Type B pancreatic cell (in vitro differentiated cells): Measurements from ENCODE around the gene KDM5B. TPM values are rescaled to one million over a fixed set of nuclear protein-coding genes. Genes with fewer than 3 reads are reported as not detected.
A peak's percentile ranks its signal among the peaks of the same experiment; 100 is the strongest.

Experiments
- DNase-seq: peaks from one replicate; pipeline ENCODE4 v3.0.0; 2021; ENCODE audit warnings: mixed read lengths; ENCODE audit not compliant: unreplicated experiment; ENCODE audit errors: extremely low spot score
- H3K27ac Mint-ChIP-seq: 2 replicates; pipeline ENCODE4 v1.8.0; 2021; ENCODE audit warnings: mild to moderate bottlenecking, mixed read lengths
- H3K27me3 Mint-ChIP-seq: 2 replicates; pipeline ENCODE4 v1.8.0; 2021; ENCODE audit warnings: mixed read lengths
- H3K36me3 Mint-ChIP-seq: 2 replicates; pipeline ENCODE4 v1.8.0; 2021; ENCODE audit warnings: mixed read lengths
- H3K4me1 Mint-ChIP-seq: one replicate; pipeline ENCODE4 v1.8.0; 2021; ENCODE audit warnings: mixed read lengths; ENCODE audit not compliant: unreplicated experiment
- H3K4me3 Mint-ChIP-seq: 2 replicates; pipeline ENCODE4 v1.8.0; 2021; ENCODE audit warnings: mild to moderate bottlenecking, mixed read lengths
- H3K9me3 Mint-ChIP-seq: 2 replicates; pipeline ENCODE4 v1.8.0; 2021; ENCODE audit warnings: mixed read lengths
- CTCF ChIP-seq: fragments of 200-600 bp; sonication (generic); conservative IDR thresholded peaks from 2 replicates; pipeline ENCODE4 v1.5.0; 2021; ENCODE audit warnings: antibody characterized with exemption, mild to moderate bottlenecking
- total RNA-seq: library from RNA; stranded (reverse); gene quantifications from 2 replicates; pipeline ENCODE4 v1.2.1, GENCODE V29; 2021; ENCODE audit warnings: low replicate concordance

Gene KDM5B
- total RNA-seq, 1 donor from 2014 or later = 165 TPM

DNA sequence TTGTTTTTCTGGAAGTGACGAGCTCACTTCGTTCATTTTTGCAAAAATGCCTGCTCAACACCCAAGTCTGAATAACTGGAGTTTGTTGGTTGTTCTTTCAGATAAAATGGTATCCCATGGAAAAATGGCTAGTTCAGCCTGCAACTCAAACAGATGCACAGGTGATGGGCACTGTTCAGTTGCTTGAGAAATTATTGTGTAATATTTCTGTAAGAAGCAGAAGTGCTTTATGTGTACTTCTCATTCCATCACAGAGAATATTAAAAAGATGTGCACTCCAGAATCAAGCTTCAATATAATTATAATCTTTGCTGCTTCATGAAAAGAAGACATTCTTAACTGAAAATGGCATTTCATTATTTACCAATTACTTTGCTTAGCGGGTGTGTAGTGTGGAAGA, 107.0 kb downstream of the KDM5B start:
- Mint-ChIP-seq H3K27me3 (peaks cover 65% of the 10 kb centered on the region), H3K4me1 (no peaks in the 10 kb centered on the region), H3K4me3 (no peak overlapping the region), H3K36me3 (no peaks in the 10 kb centered on the region), H3K27ac (no peak overlapping the region), H3K9me3 (no peaks in the 10 kb centered on the region)
- DNase-seq = no peak
- no peak for TF ChIP-seq CTCF

DNA sequence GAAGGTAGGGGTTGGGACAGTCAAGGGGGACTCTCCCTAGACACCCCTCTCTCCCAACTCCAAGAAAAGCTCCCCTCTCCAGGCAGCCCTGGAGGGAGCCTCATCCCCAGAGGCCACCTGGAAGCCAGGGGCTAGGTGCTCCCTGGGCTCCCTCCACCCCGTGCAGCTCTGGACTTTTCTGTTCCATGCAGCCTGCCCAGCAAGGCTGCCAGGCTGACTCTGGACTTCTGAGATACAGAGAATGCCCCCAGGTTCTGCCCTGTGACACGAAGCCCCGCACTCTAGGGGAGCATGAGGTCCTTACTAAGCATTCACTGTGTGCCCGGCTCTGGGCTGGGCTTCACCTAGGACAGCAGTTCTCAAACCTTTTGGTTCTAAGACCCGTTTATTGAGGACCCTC, 108.2 kb downstream of the KDM5B start:
- no peaks in the 10 kb centered on the region for H3K9me3 Mint-ChIP-seq
- H3K36me3 Mint-ChIP-seq = no peaks in the 10 kb centered on the region
- no peak for DNase-seq
- no peak overlapping the region for H3K27ac Mint-ChIP-seq
- H3K4me3 Mint-ChIP-seq = no peak overlapping the region
- no peak for TF ChIP-seq CTCF
- H3K27me3 Mint-ChIP-seq = peaks cover 64% of the 10 kb centered on the region
- H3K4me1 Mint-ChIP-seq = no peaks in the 10 kb centered on the region

DNA sequence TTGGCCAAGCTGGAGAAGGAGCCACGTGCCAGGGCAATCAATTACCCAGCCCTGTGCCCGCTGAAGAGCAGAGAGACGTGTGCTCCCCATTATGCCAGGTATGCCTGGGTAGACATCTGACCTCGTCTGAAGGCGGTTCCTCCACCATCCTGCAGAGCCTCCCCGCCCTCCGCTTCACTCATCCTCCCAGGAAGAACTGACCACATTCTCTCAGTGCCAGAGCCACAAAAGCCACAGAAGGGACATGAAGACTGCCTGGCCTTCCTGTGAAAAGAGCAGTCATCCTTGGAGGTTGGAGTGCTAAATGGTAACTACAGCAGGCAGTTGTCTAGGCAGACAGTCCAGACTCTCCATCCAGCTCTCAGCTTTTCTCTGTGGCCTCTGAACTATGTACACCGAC, 109.9 kb downstream of the KDM5B start:
- H3K4me3 Mint-ChIP-seq = no peak overlapping the region
- H3K4me1 Mint-ChIP-seq = no peaks in the 10 kb centered on the region
- no peak for TF ChIP-seq CTCF
- peaks cover 52% of the 10 kb centered on the region for H3K27me3 Mint-ChIP-seq
- H3K36me3 Mint-ChIP-seq = no peaks in the 10 kb centered on the region
- no peak for DNase-seq
- no peak overlapping the region for H3K27ac Mint-ChIP-seq
- peaks cover under 1% of the 10 kb centered on the region for H3K9me3 Mint-ChIP-seq

GRCh38 chr1:202697038-202697437, 111.2 kb downstream of the KDM5B start:
- no peaks in the 10 kb centered on the region for H3K36me3 Mint-ChIP-seq
- no peak for DNase-seq
- H3K27me3 Mint-ChIP-seq = peaks cover 47% of the 10 kb centered on the region
- H3K27ac Mint-ChIP-seq = no peak overlapping the region
- no peak for TF ChIP-seq CTCF
- H3K9me3 Mint-ChIP-seq = peaks cover 5% of the 10 kb centered on the region
- peaks cover 4% of the 10 kb centered on the region for H3K4me1 Mint-ChIP-seq
- no peak overlapping the region for H3K4me3 Mint-ChIP-seq

DNA sequence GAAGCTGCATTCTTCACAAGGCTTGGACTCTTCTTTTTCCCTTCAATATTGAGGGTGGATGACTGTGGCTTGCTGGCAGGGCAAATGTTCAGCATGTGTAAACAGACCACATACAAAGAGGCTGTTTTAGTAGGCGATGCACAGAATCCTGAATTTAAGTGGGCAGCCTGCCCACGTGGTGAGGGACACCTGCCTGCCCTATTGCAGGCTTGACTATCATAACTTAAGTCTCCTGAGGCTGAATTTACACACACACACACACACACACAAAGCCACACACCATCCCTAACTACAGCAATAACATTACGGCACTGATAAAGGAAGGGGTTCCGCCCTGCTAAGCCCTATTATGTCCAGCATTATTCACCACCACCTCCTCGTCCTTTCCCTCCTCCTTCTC, 113.9 kb downstream of the KDM5B start:
- peaks cover 53% of the 10 kb centered on the region for H3K27me3 Mint-ChIP-seq
- H3K9me3 Mint-ChIP-seq = peaks cover 5% of the 10 kb centered on the region
- no peak overlapping the region for H3K4me3 Mint-ChIP-seq
- H3K4me1 Mint-ChIP-seq = peaks cover 4% of the 10 kb centered on the region
- H3K36me3 Mint-ChIP-seq = no peaks in the 10 kb centered on the region
- H3K27ac Mint-ChIP-seq = no peak overlapping the region
- no peak for DNase-seq
- TF ChIP-seq CTCF = no peak

DNA sequence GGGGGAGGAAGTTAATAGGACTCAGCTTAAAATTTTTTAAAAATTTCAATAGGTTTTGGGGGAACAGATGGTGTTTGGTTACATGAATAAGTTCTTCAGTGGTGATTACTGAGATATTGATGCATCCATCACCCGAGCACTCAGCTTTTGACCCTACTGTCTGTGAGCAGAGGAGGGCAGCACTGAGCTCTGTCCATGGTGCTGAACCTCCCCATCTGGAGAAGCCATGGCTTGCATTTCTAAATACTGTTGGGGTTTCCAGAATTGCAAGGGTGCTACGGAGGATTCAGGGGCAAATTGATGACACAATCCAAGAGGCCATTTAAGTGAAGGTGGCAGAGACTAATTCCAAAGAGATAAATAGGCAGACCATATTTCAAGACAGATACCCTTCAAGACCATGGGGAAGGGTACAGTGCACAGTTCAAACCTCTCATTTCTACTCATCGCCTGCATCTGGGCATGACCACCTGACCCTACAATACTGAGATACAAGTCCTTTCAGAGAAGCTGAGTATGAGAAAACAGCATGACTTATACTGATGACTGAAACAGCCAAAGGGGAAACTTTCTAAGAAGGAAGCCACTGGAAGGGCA, 115.2 kb downstream of the KDM5B start:
- H3K27me3 Mint-ChIP-seq = peaks cover 49% of the 10 kb centered on the region
- H3K36me3 Mint-ChIP-seq = no peaks in the 10 kb centered on the region
- peaks cover 5% of the 10 kb centered on the region for H3K9me3 Mint-ChIP-seq
- peak; percentile 61 for TF ChIP-seq CTCF
- H3K4me3 Mint-ChIP-seq = no peak overlapping the region
- H3K4me1 Mint-ChIP-seq = peaks cover 4% of the 10 kb centered on the region
- no peak overlapping the region for H3K27ac Mint-ChIP-seq
- peak; percentile 85 for DNase-seq
